ENCODE data around the gene PTMA. TPM values are rescaled to one million over a fixed set of nuclear protein-coding genes. Genes with fewer than 3 reads are reported as not detected.
"Not testable (repeated sequence)": the region's sequence is repeated elsewhere in the genome, so short reads cannot be mapped to it uniquely, and the experiment has no call there.

PTMA gene
- total RNA-seq, 1 experiment from 2014 or later: 2,164 TPM

- peak; percentile 83 for TF ChIP-seq NFYB (CRISPR knock-in tag; conservative IDR thresholded peaks at IDR 0.05; ENCODE audit: low read depth)
- TF ChIP-seq ZNF416 (CRISPR knock-in tag; IDR thresholded peaks at IDR 0.05): 0 out of 2 replicates have a peak, but pooled peaks have one; percentile 76
- TF ChIP-seq RORB (CRISPR knock-in tag; IDR thresholded peaks at IDR 0.05): no peak
- TF ChIP-seq ZNF263 (CRISPR knock-in tag; IDR thresholded peaks at IDR 0.05; ENCODE audit: low read depth): no peak
- TF ChIP-seq, protein P1, sequence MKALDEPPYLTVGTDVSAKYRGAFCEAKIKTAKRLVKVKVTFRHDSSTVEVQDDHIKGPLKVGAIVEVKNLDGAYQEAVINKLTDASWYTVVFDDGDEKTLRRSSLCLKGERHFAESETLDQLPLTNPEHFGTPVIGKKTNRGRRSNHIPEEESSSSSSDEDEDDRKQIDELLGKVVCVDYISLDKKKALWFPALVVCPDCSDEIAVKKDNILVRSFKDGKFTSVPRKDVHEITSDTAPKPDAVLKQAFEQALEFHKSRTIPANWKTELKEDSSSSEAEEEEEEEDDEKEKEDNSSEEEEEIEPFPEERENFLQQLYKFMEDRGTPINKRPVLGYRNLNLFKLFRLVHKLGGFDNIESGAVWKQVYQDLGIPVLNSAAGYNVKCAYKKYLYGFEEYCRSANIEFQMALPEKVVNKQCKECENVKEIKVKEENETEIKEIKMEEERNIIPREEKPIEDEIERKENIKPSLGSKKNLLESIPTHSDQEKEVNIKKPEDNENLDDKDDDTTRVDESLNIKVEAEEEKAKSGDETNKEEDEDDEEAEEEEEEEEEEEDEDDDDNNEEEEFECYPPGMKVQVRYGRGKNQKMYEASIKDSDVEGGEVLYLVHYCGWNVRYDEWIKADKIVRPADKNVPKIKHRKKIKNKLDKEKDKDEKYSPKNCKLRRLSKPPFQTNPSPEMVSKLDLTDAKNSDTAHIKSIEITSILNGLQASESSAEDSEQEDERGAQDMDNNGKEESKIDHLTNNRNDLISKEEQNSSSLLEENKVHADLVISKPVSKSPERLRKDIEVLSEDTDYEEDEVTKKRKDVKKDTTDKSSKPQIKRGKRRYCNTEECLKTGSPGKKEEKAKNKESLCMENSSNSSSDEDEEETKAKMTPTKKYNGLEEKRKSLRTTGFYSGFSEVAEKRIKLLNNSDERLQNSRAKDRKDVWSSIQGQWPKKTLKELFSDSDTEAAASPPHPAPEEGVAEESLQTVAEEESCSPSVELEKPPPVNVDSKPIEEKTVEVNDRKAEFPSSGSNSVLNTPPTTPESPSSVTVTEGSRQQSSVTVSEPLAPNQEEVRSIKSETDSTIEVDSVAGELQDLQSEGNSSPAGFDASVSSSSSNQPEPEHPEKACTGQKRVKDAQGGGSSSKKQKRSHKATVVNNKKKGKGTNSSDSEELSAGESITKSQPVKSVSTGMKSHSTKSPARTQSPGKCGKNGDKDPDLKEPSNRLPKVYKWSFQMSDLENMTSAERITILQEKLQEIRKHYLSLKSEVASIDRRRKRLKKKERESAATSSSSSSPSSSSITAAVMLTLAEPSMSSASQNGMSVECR (CRISPR knock-in tag; IDR thresholded peaks at IDR 0.05; ENCODE audit: borderline replicate concordance): no peak
- TF ChIP-seq TEAD4 (CRISPR knock-in tag; IDR thresholded peaks at IDR 0.05): no peak
- peak; percentile 16; the same call in 1 of the 2 replicates for TF ChIP-seq ZNF138 (CRISPR knock-in tag; conservative IDR thresholded peaks at IDR 0.05)
- peak; percentile 67; the same call in 1 of the 2 replicates for TF ChIP-seq TP53 (CRISPR knock-in tag; IDR thresholded peaks at IDR 0.05)
Measured at GRCh38 chr2:231707927-231708772, at the start of gene PTMA (continued).

DNA sequence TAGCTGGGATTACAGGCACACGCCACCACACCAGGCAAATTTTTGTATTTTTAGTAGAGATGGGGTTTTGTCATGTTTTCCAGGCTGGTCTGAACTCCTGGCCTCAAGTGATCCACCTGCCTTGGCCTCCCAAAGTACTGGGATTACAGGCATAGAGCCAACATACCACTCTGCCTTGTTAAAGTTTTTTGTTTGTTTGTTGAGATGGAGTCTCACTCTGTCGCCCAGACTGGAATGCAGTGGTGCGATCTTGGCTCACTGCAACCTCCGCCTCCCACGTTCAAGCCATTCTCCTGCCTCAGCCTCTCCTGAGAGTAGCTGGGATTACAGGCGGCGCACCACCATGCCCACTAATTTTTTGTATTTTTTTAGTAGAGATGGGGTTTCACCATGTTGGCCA, 48.3 kb upstream of the PTMA start:
- CTCF ChIA-PET: interaction anchor here (1.0 to 1.3 kb wide), 2 partner anchors 27 to 54 kb away, joined by 3 to 5 read pairs; no protein-coding TSS in a partner anchor
- Mint-ChIP-seq H3K4me1 (peaks cover 45% of the 10 kb centered on the region), H3K27me3 (ENCODE audit: low read depth) (peaks cover 20% of the 10 kb centered on the region)
- POLR2A ChIA-PET: interaction anchor here (0.9 to 3.1 kb wide), 3 partner anchors 13 to 46 kb away, joined by 3 to 15 read pairs (median 14); no protein-coding TSS in a partner anchor
- not testable (repeated sequence) for H3K4me3 Mint-ChIP-seq; H3K36me3 Mint-ChIP-seq; H3K9me3 Mint-ChIP-seq; H3K27ac Mint-ChIP-seq; ATAC-seq; DNase-seq (ENCODE audit: low spot score)

DNA sequence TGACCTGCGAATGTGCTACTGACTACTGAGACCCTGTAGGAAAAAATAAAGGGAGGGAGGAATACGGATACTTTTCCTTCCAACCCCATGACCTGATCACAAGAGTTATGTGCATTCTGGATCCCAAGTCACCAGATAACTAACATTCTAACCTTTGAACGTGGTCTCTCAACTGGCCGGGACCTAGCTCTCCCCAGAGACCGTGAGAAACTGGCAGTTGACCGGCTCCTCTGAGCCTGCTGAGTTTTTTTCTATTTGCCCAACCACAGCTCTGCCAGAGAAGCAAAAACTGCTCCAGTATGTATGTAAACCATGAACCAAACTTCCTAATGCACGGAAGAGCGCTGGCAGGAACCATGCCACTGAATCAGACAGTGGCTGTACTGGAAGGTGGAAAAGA, 47.5 kb upstream of the PTMA start:
- DNase-seq (ENCODE audit: low spot score) (no peak), ATAC-seq (no peak)
- Mint-ChIP-seq H3K27ac (no peak overlapping the region), H3K4me1 (peaks cover 43% of the 10 kb centered on the region), H3K27me3 (ENCODE audit: low read depth) (peaks cover 20% of the 10 kb centered on the region), H3K9me3 (no peaks in the 10 kb centered on the region), H3K4me3 (no peak overlapping the region; the same call in 1 of the 2 replicates), H3K36me3 (no peaks in the 10 kb centered on the region)
- TF ChIP-seq, protein P2, sequence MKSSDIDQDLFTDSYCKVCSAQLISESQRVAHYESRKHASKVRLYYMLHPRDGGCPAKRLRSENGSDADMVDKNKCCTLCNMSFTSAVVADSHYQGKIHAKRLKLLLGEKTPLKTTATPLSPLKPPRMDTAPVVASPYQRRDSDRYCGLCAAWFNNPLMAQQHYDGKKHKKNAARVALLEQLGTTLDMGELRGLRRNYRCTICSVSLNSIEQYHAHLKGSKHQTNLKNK (CRISPR knock-in tag; IDR thresholded peaks at IDR 0.05): no peak
- no peak for TF ChIP-seq HMGA2 (CRISPR knock-in tag; IDR thresholded peaks at IDR 0.05)
- no peak for TF ChIP-seq ZNF121 (CRISPR knock-in tag; IDR thresholded peaks at IDR 0.05)
- no peak for TF ChIP-seq CREB1 (CRISPR knock-in tag; IDR thresholded peaks at IDR 0.05)
- TF ChIP-seq ZNF232 (CRISPR knock-in tag; IDR thresholded peaks at IDR 0.05): no peak
- TF ChIP-seq, protein P3, sequence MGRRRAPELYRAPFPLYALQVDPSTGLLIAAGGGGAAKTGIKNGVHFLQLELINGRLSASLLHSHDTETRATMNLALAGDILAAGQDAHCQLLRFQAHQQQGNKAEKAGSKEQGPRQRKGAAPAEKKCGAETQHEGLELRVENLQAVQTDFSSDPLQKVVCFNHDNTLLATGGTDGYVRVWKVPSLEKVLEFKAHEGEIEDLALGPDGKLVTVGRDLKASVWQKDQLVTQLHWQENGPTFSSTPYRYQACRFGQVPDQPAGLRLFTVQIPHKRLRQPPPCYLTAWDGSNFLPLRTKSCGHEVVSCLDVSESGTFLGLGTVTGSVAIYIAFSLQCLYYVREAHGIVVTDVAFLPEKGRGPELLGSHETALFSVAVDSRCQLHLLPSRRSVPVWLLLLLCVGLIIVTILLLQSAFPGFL (CRISPR knock-in tag; IDR thresholded peaks at IDR 0.05; ENCODE audit: borderline replicate concordance): no peak
- TF ChIP-seq PRRX2 (CRISPR knock-in tag; IDR thresholded peaks at IDR 0.05): no peak
- TF ChIP-seq NR2C2 (CRISPR knock-in tag; IDR thresholded peaks at IDR 0.05): no peak
- TF ChIP-seq, protein P4, sequence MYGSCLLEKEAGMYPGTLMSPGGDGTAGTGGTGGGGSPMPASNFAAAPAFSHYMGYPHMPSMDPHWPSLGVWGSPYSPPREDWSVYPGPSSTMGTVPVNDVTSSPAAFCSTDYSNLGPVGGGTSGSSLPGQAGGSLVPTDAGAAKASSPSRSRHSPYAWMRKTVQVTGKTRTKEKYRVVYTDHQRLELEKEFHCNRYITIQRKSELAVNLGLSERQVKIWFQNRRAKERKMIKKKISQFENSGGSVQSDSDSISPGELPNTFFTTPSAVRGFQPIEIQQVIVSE (CRISPR knock-in tag; IDR thresholded peaks at IDR 0.05; ENCODE audit: borderline replicate concordance): no peak
- TF ChIP-seq CTCF (IDR thresholded peaks at IDR 0.05): no peak
- TF ChIP-seq SOX15 (CRISPR knock-in tag; IDR thresholded peaks at IDR 0.05): no peak
- no peak for TF ChIP-seq SP1 (CRISPR knock-in tag; conservative IDR thresholded peaks at IDR 0.05)
- TF ChIP-seq ATF1 (CRISPR knock-in tag; IDR thresholded peaks at IDR 0.05): no peak
- no peak for TF ChIP-seq ZNF317 (CRISPR knock-in tag; IDR thresholded peaks at IDR 0.05; ENCODE audit: borderline replicate concordance, low read depth)
- no peak for TF ChIP-seq NFE2L1 (CRISPR knock-in tag; IDR thresholded peaks at IDR 0.05)
- TF ChIP-seq ELF4 (CRISPR knock-in tag; IDR thresholded peaks at IDR 0.05; ENCODE audit: low read depth): no peak
- TF ChIP-seq JAZF1 (CRISPR knock-in tag; IDR thresholded peaks at IDR 0.05): no peak
- ChIA-PET POLR2A (interaction anchor here (0.7 to 3.1 kb wide), 8 partner anchors 8 to 196 kb away, joined by 3 to 15 read pairs (median 6); partner anchors contain the start of genes NCL and PTMA), CTCF (interaction anchor here (1.0 to 3.9 kb wide), 5 partner anchors 13 to 120 kb away, joined by 3 to 40 read pairs (median 6); no protein-coding TSS in a partner anchor)

All from WTC11 (cell line).